Ascending aorta (tissue), 2 donors: ENCODE data around the gene IP6K1. TPM values are rescaled to one million over a fixed set of nuclear protein-coding genes. Genes with fewer than 3 reads are reported as not detected.

Experiments used
- DNase-seq, 2 donors: peaks; one replicate each; pipeline ENCODE4 v3.0.0-alpha.2; 2019; ENCODE audit warnings: low spot score in 2 of 2
- H3K27ac ChIP-seq, 2 donors: fragments of 200-600 bp; sonication (generic); one replicate each; pipeline ENCODE4 v1.5.1; 2016 to 2017; ENCODE audit warnings: mild to moderate bottlenecking in 1 of 2
- H3K27me3 ChIP-seq: fragments of 200-600 bp; sonication (generic); one replicate; pipeline ENCODE4 v1.5.1; 2017
- H3K36me3 ChIP-seq, 2 donors: fragments of 200-600 bp; sonication (generic); one replicate each; pipeline ENCODE4 v1.5.1; 2016
- H3K4me1 ChIP-seq, 2 donors: fragments of 200-600 bp; sonication (generic); one replicate each; pipeline ENCODE4 v1.5.1; 2016 to 2017; ENCODE audit warnings: mild to moderate bottlenecking in 1 of 2
- H3K4me3 ChIP-seq, 2 donors: fragments of 200-600 bp; sonication (generic); one replicate each; pipeline ENCODE4 v1.5.1; 2016 to 2017; ENCODE audit warnings: mild to moderate bottlenecking in 1 of 2
- H3K9me3 ChIP-seq, 2 donors: fragments of 200-600 bp; sonication (generic); one replicate each; pipeline ENCODE4 v1.5.1; 2016
- intact Hi-C: fragments of 100-400 bp; cut with DNase I; formaldehyde crosslinking; loops from one replicate; pipeline ENCODE4 v1.15.1; 2023
- total RNA-seq: library from RNA; depleted of rRNA; stranded (reverse); fragments of >200 nt; gene quantifications from one replicate; pipeline ENCODE4 v1.1.0, GENCODE V29; 2016
- TF ChIP-seq, protein P1 (sequence below), 3 experiments: fragments of 200-600 bp in 2 of 3; fragments of 450-650 bp in 1 of 3; sonication (generic) in 2 of 3; IDR thresholded peaks; one replicate each; pipeline ENCODE4 v1.5.1; 2016 to 2019; ENCODE audit warnings: antibody characterized with exemption in 3 of 3, mild to moderate bottlenecking in 1 of 3, moderate library complexity in 1 of 3

Gene IP6K1
- total RNA-seq, 1 donor from 2014 or later, result 33.8 TPM

DNA sequence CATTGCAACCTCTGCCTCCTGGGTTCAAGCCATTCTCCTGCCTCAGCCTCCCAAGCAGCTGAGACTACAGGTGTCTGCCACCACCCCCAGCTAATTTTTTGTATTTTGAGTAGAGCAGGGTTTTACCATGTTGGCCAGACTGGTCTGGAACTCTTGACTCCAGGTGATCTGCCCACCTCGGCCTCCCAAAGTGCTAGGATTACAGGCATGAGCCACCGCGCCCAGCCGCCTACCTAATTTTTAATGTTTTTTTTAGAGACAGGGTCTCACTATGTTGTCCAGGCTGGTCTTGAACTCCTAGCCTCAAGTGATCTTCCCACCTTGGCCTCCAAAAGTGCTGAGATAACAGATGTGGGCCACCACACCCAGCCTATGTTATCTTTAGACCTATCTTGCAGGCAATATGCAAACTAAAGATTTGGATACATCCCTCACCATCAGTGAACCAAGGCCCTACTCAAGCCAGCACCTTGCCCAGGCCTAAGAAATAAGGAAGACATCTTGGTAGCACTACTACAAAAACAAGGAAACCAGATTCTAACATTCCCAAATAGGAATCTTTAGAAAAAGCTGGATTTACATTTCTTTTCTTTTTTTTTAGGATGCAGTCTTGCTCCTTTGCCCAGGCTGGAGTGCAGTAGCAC, 56.3 kb downstream of the IP6K1 start:
- no peaks in the 10 kb centered on the region for H3K9me3 ChIP-seq
- intact Hi-C loops, result loop anchor here (10.0 kb wide), 1 partner anchor 125 kb away; the partner anchor contains the start of gene TRAIP
- no peak overlapping the region for H3K4me3 ChIP-seq
- no peaks in the 10 kb centered on the region for H3K27me3 ChIP-seq
- H3K27ac ChIP-seq, result no peak overlapping the region
- TF ChIP-seq, protein P1, sequence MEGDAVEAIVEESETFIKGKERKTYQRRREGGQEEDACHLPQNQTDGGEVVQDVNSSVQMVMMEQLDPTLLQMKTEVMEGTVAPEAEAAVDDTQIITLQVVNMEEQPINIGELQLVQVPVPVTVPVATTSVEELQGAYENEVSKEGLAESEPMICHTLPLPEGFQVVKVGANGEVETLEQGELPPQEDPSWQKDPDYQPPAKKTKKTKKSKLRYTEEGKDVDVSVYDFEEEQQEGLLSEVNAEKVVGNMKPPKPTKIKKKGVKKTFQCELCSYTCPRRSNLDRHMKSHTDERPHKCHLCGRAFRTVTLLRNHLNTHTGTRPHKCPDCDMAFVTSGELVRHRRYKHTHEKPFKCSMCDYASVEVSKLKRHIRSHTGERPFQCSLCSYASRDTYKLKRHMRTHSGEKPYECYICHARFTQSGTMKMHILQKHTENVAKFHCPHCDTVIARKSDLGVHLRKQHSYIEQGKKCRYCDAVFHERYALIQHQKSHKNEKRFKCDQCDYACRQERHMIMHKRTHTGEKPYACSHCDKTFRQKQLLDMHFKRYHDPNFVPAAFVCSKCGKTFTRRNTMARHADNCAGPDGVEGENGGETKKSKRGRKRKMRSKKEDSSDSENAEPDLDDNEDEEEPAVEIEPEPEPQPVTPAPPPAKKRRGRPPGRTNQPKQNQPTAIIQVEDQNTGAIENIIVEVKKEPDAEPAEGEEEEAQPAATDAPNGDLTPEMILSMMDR (IDR thresholded peaks at IDR 0.05), result no peak
- peaks cover 0 to under 1% of the 10 kb centered on the region in 2 donors for H3K4me1 ChIP-seq
- DNase-seq, result no peak
- H3K36me3 ChIP-seq, result peaks cover 53 to 72% of the 10 kb centered on the region in 2 donors

DNA sequence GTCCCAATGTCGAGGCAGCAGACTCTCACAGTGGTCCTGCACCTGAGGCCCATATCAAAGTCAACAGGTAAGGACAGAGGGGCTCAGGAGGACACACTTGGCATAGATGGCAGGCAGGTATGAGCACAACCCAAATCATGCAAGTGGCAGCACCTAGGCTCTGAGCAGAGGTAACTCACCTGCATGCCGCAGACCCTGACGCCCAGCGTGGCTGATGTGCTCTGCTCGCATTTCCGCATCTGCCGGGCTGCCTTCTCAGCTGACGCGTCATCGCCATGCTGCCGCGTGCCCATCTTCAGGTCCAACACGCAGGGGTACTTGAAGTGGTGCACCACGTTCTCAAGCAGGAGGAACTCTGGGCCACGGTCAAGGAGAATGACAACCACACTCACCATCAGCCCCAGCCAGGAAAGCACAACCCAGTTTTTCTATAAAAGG, 58.4 kb downstream of the IP6K1 start:
- no peak for DNase-seq
- Histone ChIP-seq H3K36me3 (peaks cover 45 to 62% of the 10 kb centered on the region in 2 donors), H3K9me3 (no peaks in the 10 kb centered on the region), H3K27me3 (no peaks in the 10 kb centered on the region), H3K4me1 (peaks cover 8 to 10% of the 10 kb centered on the region in 2 donors), H3K4me3 (no peak overlapping the region), H3K27ac (no peak overlapping the region)
- TF ChIP-seq, protein P1 (IDR thresholded peaks at IDR 0.05), result no peak
- intact Hi-C loops, result loop anchor here (10.0 kb wide), 1 partner anchor 127 kb away; the partner anchor contains the start of gene TRAIP

DNA sequence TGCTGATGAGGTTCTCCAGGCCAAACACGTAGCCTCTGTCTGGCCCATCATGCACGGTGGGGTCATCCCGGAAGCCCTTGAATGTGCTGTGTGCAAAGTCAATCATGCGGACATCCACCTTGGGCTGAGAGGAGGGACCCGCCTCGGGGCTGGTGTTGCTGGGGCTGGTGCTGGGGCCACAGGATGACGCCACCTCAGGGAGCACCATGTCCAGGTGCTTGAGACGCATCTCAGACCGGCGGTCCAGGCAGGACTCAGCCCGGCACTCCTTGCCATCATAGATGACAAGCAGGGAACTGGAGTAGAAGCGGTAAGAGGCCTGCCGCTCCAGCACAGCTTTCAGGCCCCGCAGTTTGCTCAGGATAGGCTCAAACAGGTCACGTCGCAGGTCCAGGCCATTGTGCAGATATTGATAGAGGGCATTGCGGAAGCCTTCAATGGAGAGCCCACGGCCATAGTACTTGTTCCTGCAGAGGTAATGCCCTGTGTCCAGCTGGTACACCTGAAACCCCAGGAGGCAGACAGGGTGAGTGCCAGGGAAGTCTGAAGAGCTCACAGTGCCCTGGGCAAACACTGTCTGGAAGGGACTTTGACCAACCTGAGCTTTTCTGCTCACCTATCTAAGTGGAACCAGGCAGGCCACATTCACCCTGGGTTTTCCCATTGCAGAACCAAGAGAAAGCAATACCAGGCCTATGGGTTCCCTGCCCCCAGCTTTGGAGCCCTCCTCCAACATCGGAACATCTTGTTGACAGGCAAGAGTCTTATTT, 59.0 kb downstream of the IP6K1 start:
- no peak for DNase-seq
- peaks cover 14% of the 10 kb centered on the region in 2 donors for H3K4me1 ChIP-seq
- peaks cover 39 to 58% of the 10 kb centered on the region in 2 donors for H3K36me3 ChIP-seq
- intact Hi-C loops, result loop anchor here (10.0 kb wide), 1 partner anchor 127 kb away; the partner anchor contains the start of gene TRAIP
- no peaks in the 10 kb centered on the region for H3K9me3 ChIP-seq
- no peaks in the 10 kb centered on the region for H3K27me3 ChIP-seq
- TF ChIP-seq, protein P1 (IDR thresholded peaks at IDR 0.05), result no peak
- no peak overlapping the region for H3K27ac ChIP-seq
- H3K4me3 ChIP-seq, result no peak overlapping the region

DNA sequence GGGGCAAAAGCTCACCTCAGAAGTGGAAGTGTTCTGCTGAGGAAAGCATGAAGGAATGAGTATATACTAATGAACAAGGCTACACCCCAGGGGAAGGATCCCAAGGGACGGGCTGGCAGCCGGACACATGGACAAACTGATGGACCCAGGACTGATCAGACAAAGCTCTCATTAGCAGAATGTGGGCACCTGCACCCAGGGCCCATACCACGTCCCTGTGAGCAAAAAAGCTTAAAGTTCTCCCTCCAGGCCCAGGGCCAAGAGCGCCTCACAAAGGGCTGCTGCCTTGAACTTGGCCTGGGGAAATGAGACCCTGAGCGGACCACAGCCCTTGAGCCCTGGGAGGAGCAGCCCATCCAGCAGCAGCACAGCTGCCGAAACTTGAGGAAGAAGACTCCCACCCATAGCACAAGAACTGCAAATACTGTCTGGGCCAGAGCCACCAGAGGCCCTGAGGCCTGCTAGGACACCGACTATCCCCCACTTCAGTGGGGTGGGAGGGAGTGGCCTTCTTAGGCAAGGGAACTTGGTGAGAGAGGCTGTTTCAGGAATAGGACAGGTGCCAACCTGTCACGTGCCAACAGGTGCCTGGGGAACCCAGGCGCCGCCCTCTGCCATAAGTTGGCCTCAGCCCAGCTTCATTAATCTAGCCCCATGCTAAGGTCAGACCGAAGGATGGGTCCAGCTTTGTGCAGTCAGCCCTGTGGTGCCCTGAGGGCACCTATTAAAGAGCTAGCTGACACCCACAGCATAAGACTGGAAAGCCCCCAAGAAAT, 60.2 kb downstream of the IP6K1 start:
- Histone ChIP-seq H3K4me3 (no peak overlapping the region), H3K27ac (peak overlapping the region; percentile 89 to 97), H3K4me1 (peaks cover 14 to 17% of the 10 kb centered on the region in 2 donors), H3K36me3 (peaks cover 34 to 58% of the 10 kb centered on the region in 2 donors), H3K9me3 (no peaks in the 10 kb centered on the region), H3K27me3 (no peaks in the 10 kb centered on the region)
- no peak for DNase-seq
- intact Hi-C loops, result loop anchor here (10.0 kb wide), 1 partner anchor 129 kb away; the partner anchor contains the start of gene TRAIP
- TF ChIP-seq, protein P1 (IDR thresholded peaks at IDR 0.05), result no peak

DNA sequence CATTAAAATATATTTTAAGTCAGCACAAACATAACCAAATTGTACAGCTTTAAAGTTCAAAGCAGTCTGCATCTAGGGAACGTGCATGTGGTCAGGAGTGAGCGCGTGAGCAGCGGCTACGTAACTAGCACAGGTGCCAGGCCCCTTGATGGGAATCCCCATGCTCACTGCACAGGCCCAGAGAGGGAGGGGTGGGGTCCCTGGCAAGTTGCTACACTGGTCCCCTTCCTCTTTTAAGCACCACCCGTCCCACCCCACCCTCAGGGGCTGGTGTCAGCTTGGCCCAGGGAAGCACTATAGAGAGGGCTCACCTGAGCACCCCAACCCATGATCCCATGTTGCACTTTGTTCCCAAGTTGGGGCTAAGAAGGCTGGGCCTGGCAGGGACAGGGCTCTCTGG, 61.8 kb downstream of the IP6K1 start:
- H3K36me3 ChIP-seq, result peaks cover 23 to 54% of the 10 kb centered on the region in 2 donors
- no peaks in the 10 kb centered on the region for H3K9me3 ChIP-seq
- H3K27ac ChIP-seq, result peak overlapping the region; percentile 89 to 97
- TF ChIP-seq, protein P1 (IDR thresholded peaks at IDR 0.05), result no peak
- H3K4me1 ChIP-seq, result peaks cover 14 to 17% of the 10 kb centered on the region in 2 donors
- intact Hi-C loops, result loop anchor here (1.0 to 10.0 kb wide), 3 partner anchors 50 to 130 kb away; partner anchors contain the start of genes APEH, IP6K1 and TRAIP
- no peaks in the 10 kb centered on the region for H3K27me3 ChIP-seq
- peak overlapping the region; percentile 86 to 98 for H3K4me3 ChIP-seq
- no peak for DNase-seq
